HEK293T (cell line): ENCODE results near the gene NOL11.

Source experiments
- CTCF ChIA-PET: fragments of 350-600 bp; formaldehyde crosslinking; extraction: SDS; loops from one replicate; lab custom pipeline; 2021; ENCODE audit warnings: antibody characterized with exemption, inconsistent platforms; lab: Yijun Ruan, JAX
- POLR2A ChIA-PET: fragments of 350-600 bp; formaldehyde crosslinking; extraction: SDS; loops from one replicate; lab custom pipeline; 2020; ENCODE audit warnings: antibody characterized with exemption, inconsistent platforms; lab: Yijun Ruan, JAX
- DNase-seq: peaks from one replicate; pipeline ENCODE4 v3.0.0; 2012; ENCODE audit warnings: mixed read lengths; ENCODE audit errors: extremely low spot score
- ARNT ChIP-seq: fragments of 450-650 bp; IDR thresholded peaks from 2 replicates; pipeline ENCODE4 v1.6.1; 2017; ENCODE audit warnings: mild to moderate bottlenecking
- BHLHE40 ChIP-seq: fragments of 450-650 bp; IDR thresholded peaks from 2 replicates; pipeline ENCODE4 v1.6.1; 2016; ENCODE audit warnings: mild to moderate bottlenecking, moderate library complexity, borderline replicate concordance
- CTBP1 ChIP-seq: fragments of 450-650 bp; IDR thresholded peaks from 2 replicates; pipeline ENCODE4 v1.6.1; 2016; ENCODE audit warnings: borderline replicate concordance
- ELF4 ChIP-seq: fragments of 450-650 bp; IDR thresholded peaks from 2 replicates; pipeline ENCODE4 v1.6.1; 2017; ENCODE audit warnings: antibody characterized with exemption
- FOXA1 ChIP-seq: fragments of 450-650 bp; IDR thresholded peaks from 2 replicates; pipeline ENCODE4 v1.6.1; 2016; ENCODE audit warnings: mild to moderate bottlenecking
- FOXK2 ChIP-seq: fragments of 450-650 bp; IDR thresholded peaks from 2 replicates; pipeline ENCODE4 v1.6.1; 2016; ENCODE audit warnings: mild to moderate bottlenecking
- FOXM1 ChIP-seq: fragments of 450-650 bp; IDR thresholded peaks from 2 replicates; pipeline ENCODE4 v1.6.1; 2017; ENCODE audit warnings: mild to moderate bottlenecking, borderline replicate concordance
- HDGF ChIP-seq: fragments of 450-650 bp; IDR thresholded peaks from 2 replicates; pipeline ENCODE4 v1.6.1; 2017; ENCODE audit warnings: antibody characterized with exemption, borderline replicate concordance
- L3MBTL2 ChIP-seq: fragments of 450-650 bp; conservative IDR thresholded peaks from 2 replicates; pipeline ENCODE4 v1.6.1; 2016; ENCODE audit warnings: mild to moderate bottlenecking
- LEF1 ChIP-seq: fragments of 450-650 bp; IDR thresholded peaks from 2 replicates; pipeline ENCODE4 v1.6.1; 2017; ENCODE audit warnings: mild to moderate bottlenecking, borderline replicate concordance
- NFRKB ChIP-seq: fragments of 450-650 bp; IDR thresholded peaks from 2 replicates; pipeline ENCODE4 v1.6.1; 2016; ENCODE audit warnings: mild to moderate bottlenecking, moderate library complexity
- SP1 ChIP-seq: fragments of 450-650 bp; IDR thresholded peaks from 2 replicates; pipeline ENCODE4 v1.6.1; 2017
- SUZ12 ChIP-seq: fragments of 450-650 bp; IDR thresholded peaks from 2 replicates; pipeline ENCODE4 v1.6.1; 2016; ENCODE audit warnings: mild to moderate bottlenecking
- TARDBP ChIP-seq: fragments of 450-650 bp; IDR thresholded peaks from 2 replicates; pipeline ENCODE4 v1.6.1; 2016
- ZNF384 ChIP-seq: fragments of 450-650 bp; IDR thresholded peaks from 2 replicates; pipeline ENCODE4 v1.6.1; 2016
- TF ChIP-seq, protein P1 (sequence below): fragments of 450-650 bp; IDR thresholded peaks from 2 replicates; pipeline ENCODE4 v1.6.1; 2016

Gene NOL11

GRCh38 chr17:67773246-67773645 is 55.5 kb downstream of the NOL11 start:
- CTCF ChIA-PET: interaction anchor here (0.6 kb wide), 1 partner anchor 27 kb away, joined by 3 read pairs; no protein-coding TSS in a partner anchor

GRCh38 chr17:67779098-67779672 is 61.4 kb downstream of the NOL11 start:
- CTCF ChIA-PET: interaction anchor here (0.7 to 1.1 kb wide), 2 partner anchors 9 to 338 kb away, joined by 3 to 4 read pairs; no protein-coding TSS in a partner anchor
- POLR2A ChIA-PET: no interaction called here
- TF ChIP-seq ARNT: no peak
- TF ChIP-seq BHLHE40: no peak
- peak; percentile 64; the same call in 1 of the 2 replicates for TF ChIP-seq FOXM1
- DNase-seq: peak; percentile 83

More at GRCh38 chr17:67773246-67773645, 55.5 kb downstream of the NOL11 start:
- POLR2A ChIA-PET: no interaction called here
- DNase-seq: no peak
- TF ChIP-seq SUZ12 (no peak), FOXM1 (no peak), TARDBP (no peak), SP1 (no peak), NFRKB (no peak)

DNA sequence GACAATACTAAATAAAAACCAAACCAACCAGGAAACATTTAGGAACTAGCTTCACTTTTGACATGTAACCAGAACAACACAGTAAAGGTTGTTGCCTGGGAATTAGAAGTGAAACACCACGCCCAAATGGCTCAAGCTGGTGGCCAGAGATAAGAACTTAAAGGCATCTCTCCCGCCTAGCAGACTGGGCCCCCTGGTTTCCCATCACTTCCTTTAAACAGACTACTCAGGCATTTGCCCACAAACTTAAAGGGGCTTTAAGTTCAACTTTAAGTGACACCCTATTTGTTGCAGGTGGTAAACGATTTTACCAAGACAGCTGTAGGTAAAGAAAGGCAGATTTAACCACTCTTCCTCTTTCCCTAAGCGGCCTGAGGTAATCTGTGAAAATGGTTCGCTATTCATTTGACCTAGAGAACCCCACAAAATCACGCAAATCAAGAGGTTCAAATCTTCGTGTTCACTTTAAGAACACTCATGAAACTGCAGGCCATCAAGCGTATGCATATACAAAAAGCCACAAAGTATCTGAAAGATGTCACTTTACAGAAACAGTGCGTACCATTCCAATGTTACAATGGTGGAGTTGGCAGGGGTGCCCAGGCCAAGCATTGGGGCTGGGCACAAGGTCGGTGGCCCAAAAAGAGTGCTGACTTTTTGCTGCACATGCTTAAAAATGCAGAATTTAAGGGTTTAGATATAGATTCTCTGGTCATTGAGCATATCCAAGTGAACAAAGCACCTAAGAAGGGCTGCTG is 66.8 kb downstream of the NOL11 start:
- ChIA-PET POLR2A (no interaction called here), CTCF (interaction anchor here (0.6 to 1.6 kb wide), 3 partner anchors 15 to 40 kb away, joined by 4 to 5 read pairs (median 5); no protein-coding TSS in a partner anchor)
- TF ChIP-seq CTBP1: no peak
- no peak for TF ChIP-seq ARNT
- no peak for TF ChIP-seq SP1
- TF ChIP-seq ELF4: no peak
- TF ChIP-seq BHLHE40: no peak
- TF ChIP-seq SUZ12: no peak
- TF ChIP-seq, protein P1, sequence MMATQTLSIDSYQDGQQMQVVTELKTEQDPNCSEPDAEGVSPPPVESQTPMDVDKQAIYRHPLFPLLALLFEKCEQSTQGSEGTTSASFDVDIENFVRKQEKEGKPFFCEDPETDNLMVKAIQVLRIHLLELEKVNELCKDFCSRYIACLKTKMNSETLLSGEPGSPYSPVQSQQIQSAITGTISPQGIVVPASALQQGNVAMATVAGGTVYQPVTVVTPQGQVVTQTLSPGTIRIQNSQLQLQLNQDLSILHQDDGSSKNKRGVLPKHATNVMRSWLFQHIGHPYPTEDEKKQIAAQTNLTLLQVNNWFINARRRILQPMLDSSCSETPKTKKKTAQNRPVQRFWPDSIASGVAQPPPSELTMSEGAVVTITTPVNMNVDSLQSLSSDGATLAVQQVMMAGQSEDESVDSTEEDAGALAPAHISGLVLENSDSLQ: no peak
- no peak for TF ChIP-seq FOXK2
- TF ChIP-seq FOXA1: no peak
- no peak for TF ChIP-seq FOXM1
- TF ChIP-seq HDGF: no peak
- TF ChIP-seq L3MBTL2: no peak
- no peak for TF ChIP-seq TARDBP
- TF ChIP-seq LEF1: no peak
- no peak for TF ChIP-seq ZNF384
- no peak for TF ChIP-seq NFRKB
- DNase-seq: no peak

DNA sequence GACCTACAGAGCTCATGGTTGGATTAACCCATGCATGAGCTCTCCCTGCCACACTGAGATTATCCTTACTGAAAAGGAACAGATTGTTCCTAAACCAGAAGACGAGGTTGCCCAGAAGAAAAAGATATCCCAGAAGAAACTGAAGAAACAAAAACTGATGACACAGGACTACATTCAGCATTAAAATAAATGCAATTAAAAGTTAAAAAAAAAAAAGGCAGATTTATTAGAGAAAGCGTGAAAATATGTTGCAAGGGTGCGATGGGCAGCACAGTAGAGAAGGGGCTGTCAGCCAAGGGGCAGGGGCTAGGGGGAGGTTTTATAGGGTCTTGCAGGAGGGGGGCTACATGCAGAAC is 67.4 kb downstream of the NOL11 start:
- CTCF ChIA-PET: interaction anchor here (0.6 kb wide), 1 partner anchor 15 kb away, joined by 4 read pairs; no protein-coding TSS in a partner anchor
- POLR2A ChIA-PET: no interaction called here
- no peak for DNase-seq
- TF ChIP-seq ZNF384 (no peak), FOXA1 (no peak), SUZ12 (no peak), LEF1 (no peak), TARDBP (no peak), FOXM1 (no peak), ARNT (no peak), NFRKB (no peak), FOXK2 (no peak), BHLHE40 (no peak), L3MBTL2 (no peak), CTBP1 (no peak), HDGF (no peak), SP1 (no peak), ELF4 (no peak)
- TF ChIP-seq, protein P1: no peak

GRCh38 chr17:67785504-67785903 is 67.8 kb downstream of the NOL11 start:
- POLR2A ChIA-PET: no interaction called here
- TF ChIP-seq BHLHE40 (no peak), NFRKB (no peak), HDGF (no peak), ELF4 (no peak), CTBP1 (no peak), SP1 (no peak), FOXM1 (no peak)
- CTCF ChIA-PET: no interaction called here
- DNase-seq: no peak
